A549 (cell line): ENCODE data around the gene PDXK. TPM values are rescaled to one million over a fixed set of nuclear protein-coding genes. Genes with fewer than 3 reads are reported as not detected.
A peak's percentile ranks its signal among the peaks of the same experiment; 100 is the strongest.

Experiments
- ATAC-seq, 2 experiments: fragments of 200-7000 bp in 1 of 2; fragments of >200 bp in 1 of 2; cut with Nextera tagmentation in 1 of 2; cut with Tn5 transposase in 1 of 2; 3 replicates each; pipeline versions ENCODE4 v1.8.0 to v1.9.1; 2018 to 2020; ENCODE audit warnings: mild to moderate bottlenecking in 1 of 2, moderate library complexity in 1 of 2
- CTCF ChIA-PET: fragments of 300-600 bp; sonication (Branson Sonifier 250); formaldehyde crosslinking; extraction: SDS; loops from one replicate; lab custom pipeline; 2021; ENCODE audit warnings: antibody characterized with exemption, inconsistent platforms; lab: Yijun Ruan, JAX
- POLR2A ChIA-PET: fragments of 350-600 bp; formaldehyde crosslinking; extraction: SDS; loops from one replicate; lab custom pipeline; 2021; ENCODE audit warnings: antibody characterized with exemption, inconsistent platforms; lab: Yijun Ruan, JAX
- DNase-seq, 2 experiments: peaks; one replicate each; pipeline versions ENCODE4 v3.0.0 to v3.0.0-alpha.2; 2011 to 2016; ENCODE audit warnings: low read depth in 1 of 2, low spot score in 1 of 2
- FAIRE-seq: peaks from 2 replicates; lab custom pipeline; 2011; peaks lifted over from hg19 to GRCh38; lab: Jason Lieb, UNC
- H3K27ac ChIP-seq, 2 experiments: fragments of >200 bp; sonication (Bioruptor Twin); formaldehyde crosslinking; 3 replicates each; pipeline ENCODE4 v1.5.1; 2016 to 2017
- H3K4me1 ChIP-seq: fragments of >200 bp; sonication (Bioruptor Twin); formaldehyde crosslinking; 3 replicates; pipeline ENCODE4 v1.6.1; 2016
- H3K4me2 ChIP-seq: fragments of >200 bp; sonication (Bioruptor Twin); formaldehyde crosslinking; 3 replicates; pipeline ENCODE4 v1.6.1; 2016
- H3K4me3 ChIP-seq: fragments of >200 bp; sonication (Bioruptor Twin); formaldehyde crosslinking; 3 replicates; pipeline ENCODE4 v1.5.1; 2016
- H3K9me3 ChIP-seq: fragments of >200 bp; sonication (Bioruptor Twin); formaldehyde crosslinking; 3 replicates; pipeline ENCODE4 v1.6.1; 2016
- BHLHE40 ChIP-seq: IDR thresholded peaks from 2 replicates; pipeline ENCODE4 v1.6.1; 2012; ENCODE audit warnings: low read depth, low read length, inconsistent platforms
- CHD2 ChIP-seq: fragments of 150-350 bp; IDR thresholded peaks from 2 replicates; pipeline ENCODE4 v1.6.1; 2014; ENCODE audit warnings: low read length; ENCODE audit not compliant: partially characterized antibody
- EHF ChIP-seq: fragments of 250-450 bp; sonication (Bioruptor Pico); IDR thresholded peaks from 2 replicates; pipeline ENCODE4 v1.5.0; 2020; ENCODE audit warnings: mild to moderate bottlenecking
- FOSB ChIP-seq: fragments of 250-450 bp; sonication (Bioruptor Pico); IDR thresholded peaks from 2 replicates; pipeline ENCODE4 v1.5.0; 2020; ENCODE audit warnings: mild to moderate bottlenecking, moderate library complexity
- GATA3 ChIP-seq: IDR thresholded peaks from 2 replicates; pipeline ENCODE4 v1.6.1; 2012; ENCODE audit warnings: borderline replicate concordance
- HDAC2 ChIP-seq: fragments of 200-600 bp; sonication (generic); IDR thresholded peaks from 2 replicates; pipeline ENCODE4 v1.6.1; 2016
- JUN ChIP-seq, 2 experiments: fragments of >200 bp; sonication (Bioruptor Twin); formaldehyde crosslinking; IDR thresholded peaks; 2 replicates in 1 of 2; 3 replicates in 1 of 2; pipeline ENCODE4 v1.6.1; 2016 to 2017
- JUNB ChIP-seq: fragments of >200 bp; sonication (Bioruptor Twin); formaldehyde crosslinking; IDR thresholded peaks from 2 replicates; pipeline ENCODE4 v1.6.1; 2016
- MAFK ChIP-seq: fragments of 450-650 bp; IDR thresholded peaks from 2 replicates; pipeline ENCODE4 v1.6.1; 2014; ENCODE audit not compliant: partially characterized antibody
- MYC ChIP-seq: IDR thresholded peaks from 2 replicates; pipeline ENCODE4 v1.6.1; 2012; ENCODE audit warnings: mild to moderate bottlenecking, inconsistent platforms, low read length, improper control_type of control experiment, borderline replicate concordance
- NPAS2 ChIP-seq: fragments of 250-450 bp; sonication (Bioruptor Pico); IDR thresholded peaks from 2 replicates; pipeline ENCODE4 v1.8.0; 2022; ENCODE audit warnings: mild to moderate bottlenecking, moderate library complexity, borderline replicate concordance
- NR3C1 ChIP-seq: fragments of >200 bp; sonication (Bioruptor Twin); formaldehyde crosslinking; IDR thresholded peaks from 3 replicates; pipeline ENCODE4 v1.6.1; 2017
- POLR2A ChIP-seq: IDR thresholded peaks from 2 replicates; pipeline ENCODE4 v1.6.1; 2012; ENCODE audit warnings: mild to moderate bottlenecking, low read length
- POLR2AphosphoS2 ChIP-seq: conservative IDR thresholded peaks from 2 replicates; pipeline ENCODE4 v1.6.1; 2012; ENCODE audit warnings: low read length, improper control_type of control experiment, inconsistent platforms
- RFX5 ChIP-seq: fragments of 450-650 bp; IDR thresholded peaks from 2 replicates; pipeline ENCODE4 v1.7.1; 2014; ENCODE audit warnings: antibody characterized with exemption, mild to moderate bottlenecking, moderate library complexity
- RNF2 ChIP-seq: fragments of 200-600 bp; sonication (generic); IDR thresholded peaks from 2 replicates; pipeline ENCODE4 v1.6.1; 2016; ENCODE audit warnings: low read depth, mild to moderate bottlenecking, antibody characterized with exemption, moderate library complexity, borderline replicate concordance
- TP53 ChIP-seq: fragments of 250-450 bp; sonication (Bioruptor Pico); IDR thresholded peaks from 2 replicates; pipeline ENCODE4 v1.5.0; 2021; ENCODE audit warnings: mild to moderate bottlenecking, moderate library complexity
- ZSCAN20 ChIP-seq: fragments of 250-450 bp; sonication (Bioruptor Pico); IDR thresholded peaks from 2 replicates; pipeline ENCODE4 v1.8.0; 2022; ENCODE audit warnings: mild to moderate bottlenecking, moderate library complexity
- WGBS: methylation state at CpG from one replicate; pipeline ENCODE4 v1.1.6; 2017; ENCODE audit errors: missing lambda C conversion rate; 5-methylcytosine and 5-hydroxymethylcytosine counted together
- polyA plus RNA-seq, 4 experiments: library from polyadenylated mRNA; depleted of rRNA in 3 of 4; stranded (reverse); fragments of >200 nt; fragmentation: RNase III in 1 of 4; extraction: RNeasy Plus Mini Kit Qiagen cat#74134 plus additional on column Dnase treatment in 1 of 4; gene quantifications; 2 replicates in 3 of 4; 3 replicates in 1 of 4; pipeline ENCODE4 v1.2.3, GENCODE V29; 2011 to 2017
- TF ChIP-seq, protein P1 (sequence below): fragments of 250-450 bp; sonication (Bioruptor Pico); IDR thresholded peaks from 2 replicates; pipeline ENCODE4 v1.5.0; 2020; ENCODE audit warnings: low read depth, mild to moderate bottlenecking, moderate library complexity
- TF ChIP-seq, protein P2 (sequence below): fragments of 250-450 bp; sonication (Bioruptor Pico); IDR thresholded peaks from 2 replicates; pipeline ENCODE4 v1.5.0; 2021; ENCODE audit warnings: mild to moderate bottlenecking, moderate library complexity, borderline replicate concordance
- TF ChIP-seq, protein P3 (sequence below): fragments of >200 bp; sonication (Bioruptor Twin); formaldehyde crosslinking; IDR thresholded peaks from 2 replicates; pipeline ENCODE4 v1.6.1; 2016
- TF ChIP-seq, protein P4 (sequence below): IDR thresholded peaks from 2 replicates; pipeline ENCODE4 v1.6.1; 2012; ENCODE audit warnings: low read depth, borderline replicate concordance
- TF ChIP-seq, protein P5 (sequence below): fragments of 150-350 bp; IDR thresholded peaks from 2 replicates; pipeline ENCODE4 v1.6.1; 2014; ENCODE audit warnings: low read depth, mild to moderate bottlenecking, low read length
- TF ChIP-seq, protein P6 (sequence below): IDR thresholded peaks from 2 replicates; pipeline ENCODE4 v1.6.1; 2012

Gene PDXK
- polyA plus RNA-seq, 2 of the 4 experiments (the other 2 are of a cell fraction): 220 to 292 TPM

DNA sequence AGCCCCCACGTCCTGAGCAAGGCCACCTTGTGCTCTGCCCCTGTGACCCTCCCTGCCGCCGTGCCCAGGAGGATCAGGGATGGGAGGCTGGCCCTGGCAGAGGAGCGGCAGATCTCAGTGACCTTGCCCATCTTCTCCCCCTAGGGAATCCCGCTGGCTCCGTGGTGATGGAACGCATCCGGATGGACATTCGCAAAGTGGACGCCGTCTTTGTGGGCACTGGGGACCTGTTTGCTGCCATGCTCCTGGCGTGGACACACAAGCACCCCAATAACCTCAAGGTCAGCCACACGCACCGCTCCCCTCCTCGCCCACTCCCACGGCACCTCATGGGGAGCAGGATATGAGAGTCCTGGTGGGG is 34.5 kb downstream of the PDXK start:
- TF ChIP-seq NPAS2 (CRISPR knock-in tag) (no peak), ZSCAN20 (CRISPR knock-in tag) (no peak), RNF2 (no peak), HDAC2 (no peak), JUN (IDR thresholded peaks at IDR 0.05) (no peak), MAFK (no peak), MYC (no peak), POLR2A (no peak), EHF (CRISPR knock-in tag) (no peak), BHLHE40 (no peak)
- TF ChIP-seq, protein P1, sequence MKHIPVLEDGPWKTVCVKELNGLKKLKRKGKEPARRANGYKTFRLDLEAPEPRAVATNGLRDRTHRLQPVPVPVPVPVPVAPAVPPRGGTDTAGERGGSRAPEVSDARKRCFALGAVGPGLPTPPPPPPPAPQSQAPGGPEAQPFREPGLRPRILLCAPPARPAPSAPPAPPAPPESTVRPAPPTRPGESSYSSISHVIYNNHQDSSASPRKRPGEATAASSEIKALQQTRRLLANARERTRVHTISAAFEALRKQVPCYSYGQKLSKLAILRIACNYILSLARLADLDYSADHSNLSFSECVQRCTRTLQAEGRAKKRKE: no peak
- TF ChIP-seq, protein P2, sequence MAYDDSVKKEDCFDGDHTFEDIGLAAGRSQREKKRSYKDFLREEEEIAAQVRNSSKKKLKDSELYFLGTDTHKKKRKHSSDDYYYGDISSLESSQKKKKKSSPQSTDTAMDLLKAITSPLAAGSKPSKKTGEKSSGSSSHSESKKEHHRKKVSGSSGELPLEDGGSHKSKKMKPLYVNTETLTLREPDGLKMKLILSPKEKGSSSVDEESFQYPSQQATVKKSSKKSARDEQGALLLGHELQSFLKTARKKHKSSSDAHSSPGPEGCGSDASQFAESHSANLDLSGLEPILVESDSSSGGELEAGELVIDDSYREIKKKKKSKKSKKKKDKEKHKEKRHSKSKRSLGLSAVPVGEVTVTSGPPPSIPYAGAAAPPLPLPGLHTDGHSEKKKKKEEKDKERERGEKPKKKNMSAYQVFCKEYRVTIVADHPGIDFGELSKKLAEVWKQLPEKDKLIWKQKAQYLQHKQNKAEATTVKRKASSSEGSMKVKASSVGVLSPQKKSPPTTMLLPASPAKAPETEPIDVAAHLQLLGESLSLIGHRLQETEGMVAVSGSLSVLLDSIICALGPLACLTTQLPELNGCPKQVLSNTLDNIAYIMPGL: no peak
- DNase-seq (no peak), FAIRE-seq (no peak), ATAC-seq (no peak)
- no peak overlapping the region for H3K4me3 ChIP-seq
- CTCF ChIA-PET: no interaction called here
- H3K9me3 ChIP-seq: no peaks in the 10 kb centered on the region
- H3K4me1 ChIP-seq: peaks cover 18% of the 10 kb centered on the region
- H3K4me2 ChIP-seq: no peak overlapping the region
- POLR2A ChIA-PET: no interaction called here
- WGBS: 93% methylated on average over 8 of the region's 16 CpGs
- H3K27ac ChIP-seq: no peak overlapping the region

DNA sequence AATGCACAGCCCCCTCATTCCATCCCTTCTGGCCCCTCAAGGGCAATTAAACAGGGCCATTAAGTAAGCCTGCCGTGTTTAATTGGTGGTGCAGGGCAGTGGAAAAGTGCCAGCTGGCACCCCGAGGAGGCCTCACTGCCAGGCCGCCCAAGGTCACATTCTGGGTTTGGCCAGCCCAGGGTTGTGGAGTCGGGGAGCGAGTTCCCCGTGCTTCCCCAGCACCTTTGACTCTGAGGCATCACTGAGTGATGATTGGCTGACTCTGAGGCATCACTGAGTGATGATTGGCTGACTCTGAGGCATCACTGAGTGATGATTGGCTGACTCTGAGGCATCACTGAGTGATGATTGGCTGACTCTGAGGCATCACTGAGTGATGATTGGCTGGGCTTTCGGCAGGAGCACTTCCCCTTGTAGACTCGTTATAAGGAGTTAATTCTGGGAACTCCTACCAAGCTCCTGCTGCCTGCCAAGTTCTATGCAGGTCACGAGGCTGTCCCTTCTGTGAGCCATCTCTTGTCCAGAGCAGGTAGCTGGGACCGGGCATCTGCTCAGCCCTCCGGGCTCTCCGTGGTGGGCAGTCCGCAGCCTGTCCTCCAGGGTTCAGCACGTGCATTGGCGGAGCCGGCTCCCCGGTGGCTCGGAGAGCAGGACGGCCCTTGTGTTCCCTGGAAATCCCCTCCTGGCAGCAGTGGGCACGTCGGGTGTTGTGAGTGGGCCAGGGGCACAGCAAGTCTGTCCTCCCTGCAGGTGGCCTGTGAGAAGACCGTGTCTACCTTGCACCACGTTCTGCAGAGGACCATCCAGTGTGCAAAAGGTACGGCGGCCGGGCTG is 36.2 kb downstream of the PDXK start:
- 79% methylated on average over 10 of the region's 26 CpGs for WGBS
- peak; percentile 48 to 53; a peak in 5 of 6 replicates for ATAC-seq
- H3K27ac ChIP-seq: no peak overlapping the region

DNA sequence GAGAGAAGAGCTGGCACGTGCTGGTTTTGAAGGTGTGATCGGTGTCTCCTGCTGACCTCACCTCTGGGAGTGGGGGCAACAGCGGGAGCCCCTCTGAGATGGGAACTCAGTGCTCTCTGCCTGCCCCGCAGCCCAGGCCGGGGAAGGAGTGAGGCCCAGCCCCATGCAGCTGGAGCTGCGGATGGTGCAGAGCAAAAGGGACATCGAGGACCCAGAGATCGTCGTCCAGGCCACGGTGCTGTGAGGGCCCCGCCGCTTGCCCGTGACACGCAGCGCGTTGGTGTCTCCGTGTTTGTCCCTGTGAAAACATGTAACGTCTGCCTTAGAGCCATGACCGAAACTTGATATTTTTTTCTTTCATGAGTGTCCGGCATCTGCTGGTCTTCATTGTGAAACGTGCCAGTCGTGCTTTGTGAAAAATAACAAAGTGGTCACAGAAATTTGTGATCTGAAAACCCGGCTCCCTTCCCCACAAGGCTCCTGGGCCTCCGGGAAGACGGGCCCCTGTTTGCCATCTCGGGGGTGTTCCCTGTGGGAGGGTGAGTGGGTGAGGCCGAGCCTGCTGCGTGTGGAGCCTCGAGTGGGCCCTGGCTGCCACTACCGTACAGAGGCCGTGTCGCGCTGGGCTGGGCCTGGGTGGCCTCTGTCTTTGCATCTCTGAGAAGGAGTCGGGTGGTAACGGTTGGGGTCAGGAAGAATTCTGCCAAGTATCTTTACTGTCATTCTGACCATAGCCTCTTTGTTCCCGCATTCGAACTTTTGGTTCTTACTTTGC is 37.1 kb downstream of the PDXK start:
- ATAC-seq: no peak
- ChIA-PET CTCF (interaction anchor here (0.6 kb wide), 1 partner anchor 102 kb away, joined by 3 read pairs; no protein-coding TSS in a partner anchor), POLR2A (no interaction called here)
- Histone ChIP-seq H3K9me3 (no peaks in the 10 kb centered on the region), H3K27ac (no peak overlapping the region), H3K4me3 (no peak overlapping the region), H3K4me2 (no peak overlapping the region), H3K4me1 (peaks cover 7% of the 10 kb centered on the region; the same call in 1 of the 3 replicates)
- 96% methylated on average over 27 of the region's 37 CpGs for WGBS
- FAIRE-seq: no peak
- no peak for DNase-seq
- TF ChIP-seq, protein P3, sequence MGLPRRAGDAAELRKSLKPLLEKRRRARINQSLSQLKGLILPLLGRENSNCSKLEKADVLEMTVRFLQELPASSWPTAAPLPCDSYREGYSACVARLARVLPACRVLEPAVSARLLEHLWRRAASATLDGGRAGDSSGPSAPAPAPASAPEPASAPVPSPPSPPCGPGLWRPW: no peak
- no peak for TF ChIP-seq HDAC2
- TF ChIP-seq CHD2: no peak
- TF ChIP-seq, protein P4, sequence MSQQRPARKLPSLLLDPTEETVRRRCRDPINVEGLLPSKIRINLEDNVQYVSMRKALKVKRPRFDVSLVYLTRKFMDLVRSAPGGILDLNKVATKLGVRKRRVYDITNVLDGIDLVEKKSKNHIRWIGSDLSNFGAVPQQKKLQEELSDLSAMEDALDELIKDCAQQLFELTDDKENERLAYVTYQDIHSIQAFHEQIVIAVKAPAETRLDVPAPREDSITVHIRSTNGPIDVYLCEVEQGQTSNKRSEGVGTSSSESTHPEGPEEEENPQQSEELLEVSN: no peak
- no peak for TF ChIP-seq POLR2AphosphoS2
- no peak for TF ChIP-seq RNF2
- TF ChIP-seq, protein P5, sequence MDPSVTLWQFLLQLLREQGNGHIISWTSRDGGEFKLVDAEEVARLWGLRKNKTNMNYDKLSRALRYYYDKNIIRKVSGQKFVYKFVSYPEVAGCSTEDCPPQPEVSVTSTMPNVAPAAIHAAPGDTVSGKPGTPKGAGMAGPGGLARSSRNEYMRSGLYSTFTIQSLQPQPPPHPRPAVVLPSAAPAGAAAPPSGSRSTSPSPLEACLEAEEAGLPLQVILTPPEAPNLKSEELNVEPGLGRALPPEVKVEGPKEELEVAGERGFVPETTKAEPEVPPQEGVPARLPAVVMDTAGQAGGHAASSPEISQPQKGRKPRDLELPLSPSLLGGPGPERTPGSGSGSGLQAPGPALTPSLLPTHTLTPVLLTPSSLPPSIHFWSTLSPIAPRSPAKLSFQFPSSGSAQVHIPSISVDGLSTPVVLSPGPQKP: no peak
- TF ChIP-seq JUNB: no peak
- TF ChIP-seq, protein P6, sequence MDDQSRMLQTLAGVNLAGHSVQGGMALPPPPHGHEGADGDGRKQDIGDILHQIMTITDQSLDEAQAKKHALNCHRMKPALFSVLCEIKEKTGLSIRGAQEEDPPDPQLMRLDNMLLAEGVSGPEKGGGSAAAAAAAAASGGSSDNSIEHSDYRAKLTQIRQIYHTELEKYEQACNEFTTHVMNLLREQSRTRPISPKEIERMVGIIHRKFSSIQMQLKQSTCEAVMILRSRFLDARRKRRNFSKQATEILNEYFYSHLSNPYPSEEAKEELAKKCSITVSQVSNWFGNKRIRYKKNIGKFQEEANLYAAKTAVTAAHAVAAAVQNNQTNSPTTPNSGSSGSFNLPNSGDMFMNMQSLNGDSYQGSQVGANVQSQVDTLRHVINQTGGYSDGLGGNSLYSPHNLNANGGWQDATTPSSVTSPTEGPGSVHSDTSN: no peak
- TF ChIP-seq, protein P2: no peak
- no peak for TF ChIP-seq GATA3
- TF ChIP-seq JUN (IDR thresholded peaks at IDR 0.05): no peak

More for the DNA sequence above, 36.2 kb downstream of the PDXK start:
- CTCF ChIA-PET: no interaction called here
- Histone ChIP-seq H3K4me3 (no peak overlapping the region), H3K9me3 (no peaks in the 10 kb centered on the region), H3K4me1 (peaks cover 7% of the 10 kb centered on the region; the same call in 1 of the 3 replicates), H3K4me2 (no peak overlapping the region)
- TF ChIP-seq JUN (IDR thresholded peaks at IDR 0.05): no peak
- no peak for TF ChIP-seq NPAS2 (CRISPR knock-in tag)
- no peak for TF ChIP-seq ZSCAN20 (CRISPR knock-in tag)
- TF ChIP-seq TP53 (CRISPR knock-in tag): no peak
- TF ChIP-seq NR3C1: no peak
- no peak for TF ChIP-seq FOSB
- no peak for TF ChIP-seq MYC
- TF ChIP-seq RFX5: 0 out of 2 replicates have a peak, but pooled peaks have one; percentile 57
- POLR2A ChIA-PET: no interaction called here
- no peak for FAIRE-seq
- no peak for DNase-seq
